Measurements from ENCODE around the gene GRM5. TPM values are rescaled to one million over a fixed set of nuclear protein-coding genes. Genes with fewer than 3 reads are reported as not detected.
"Not testable (repeated sequence)": the region's sequence is repeated elsewhere in the genome, so short reads cannot be mapped to it uniquely, and the experiment has no call there.

GRM5 gene
- total RNA-seq, 2 donors from 2014 or later, result not detected

DNA sequence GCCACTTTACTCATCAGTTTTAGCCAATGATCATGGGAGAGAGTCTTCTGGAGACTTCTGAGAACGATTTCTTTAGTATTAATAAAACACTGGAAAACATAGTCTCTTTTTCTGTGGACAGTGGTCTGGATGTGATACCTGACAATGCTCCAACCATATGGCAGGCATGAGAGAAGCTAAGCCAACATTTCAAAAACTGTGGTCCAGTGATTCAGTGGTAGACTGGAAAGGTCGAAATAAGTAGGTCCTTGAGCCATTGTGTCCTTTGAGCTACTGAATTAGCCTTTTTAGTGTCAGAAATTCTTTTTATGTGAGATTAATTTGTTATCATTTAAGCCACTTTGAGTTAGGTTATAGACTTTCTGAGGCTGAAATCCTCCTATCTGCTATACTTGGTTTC, 530.5 kb downstream of the GRM5 start:
- intact Hi-C loops (cut with DNase I, micrococcal nuclease), result no loop called here
- no peak for DNase-seq
- no peak for ATAC-seq

DNA sequence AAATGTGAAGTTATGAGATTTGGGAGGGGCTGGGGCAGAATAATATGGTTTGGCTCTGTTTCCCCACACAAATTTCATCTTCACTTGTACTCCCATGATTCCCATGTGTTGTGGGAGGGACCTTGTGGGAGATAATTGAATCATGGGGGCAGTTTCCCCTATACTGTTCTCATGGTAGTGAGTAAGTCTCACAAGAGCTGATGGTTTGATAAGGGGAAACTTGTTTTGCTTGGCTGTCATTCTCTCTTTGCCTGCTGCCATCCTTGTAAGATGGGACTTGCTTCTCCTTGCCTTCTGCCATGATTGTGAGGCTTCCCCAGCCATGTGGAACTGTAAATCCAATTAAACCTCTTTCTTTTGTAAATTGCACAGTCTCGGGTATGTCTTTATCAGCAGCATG, 531.1 kb downstream of the GRM5 start:
- ATAC-seq; DNase-seq; intact Hi-C loops (cut with DNase I, micrococcal nuclease): not testable (repeated sequence)

DNA sequence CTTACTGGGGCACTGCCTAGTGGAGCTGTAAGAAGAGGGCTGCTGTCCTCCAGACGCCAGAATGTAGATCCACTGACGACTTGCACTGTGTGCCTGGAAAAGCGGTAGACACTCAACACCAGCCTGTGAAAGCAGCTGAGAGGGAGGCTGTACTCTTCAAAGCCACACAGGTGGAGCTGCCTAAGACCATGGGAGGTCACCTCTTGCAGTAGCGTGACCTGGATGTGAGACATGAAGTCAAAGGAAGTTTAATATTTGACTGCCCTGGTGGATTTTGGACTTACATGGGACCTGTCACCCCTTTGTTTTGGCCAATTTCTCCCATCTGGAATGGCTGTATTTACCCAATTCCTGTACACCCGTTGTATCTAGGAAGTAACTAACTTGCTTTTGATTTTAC, 531.6 kb downstream of the GRM5 start:
- ATAC-seq, result no peak
- intact Hi-C loops (cut with DNase I, micrococcal nuclease), result no loop called here

DNA sequence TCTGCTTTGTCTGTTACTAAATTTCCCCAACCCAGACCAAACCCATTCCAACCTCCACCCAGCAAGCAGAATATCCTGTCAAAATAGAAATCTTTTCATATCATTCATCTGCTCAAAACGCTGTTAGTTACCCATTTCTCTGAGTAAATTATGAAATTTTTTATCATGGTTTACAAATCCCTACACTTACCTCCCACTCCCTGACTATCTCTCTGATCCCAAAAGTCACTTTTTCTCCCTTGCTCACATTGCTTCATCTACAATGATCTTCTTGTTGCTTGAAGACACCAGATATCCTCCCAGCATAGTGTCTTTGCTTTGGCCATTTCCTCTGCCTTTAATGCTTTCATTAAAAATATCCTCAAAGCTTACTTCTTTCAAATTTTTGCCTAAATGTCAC, 532.8 kb downstream of the GRM5 start:
- DNase-seq, result no peak
- ATAC-seq, result no peak
- intact Hi-C loops (cut with DNase I, micrococcal nuclease), result no loop called here

More for the DNA sequence above, 531.6 kb downstream of the GRM5 start:
- DNase-seq, result no peak

DNA sequence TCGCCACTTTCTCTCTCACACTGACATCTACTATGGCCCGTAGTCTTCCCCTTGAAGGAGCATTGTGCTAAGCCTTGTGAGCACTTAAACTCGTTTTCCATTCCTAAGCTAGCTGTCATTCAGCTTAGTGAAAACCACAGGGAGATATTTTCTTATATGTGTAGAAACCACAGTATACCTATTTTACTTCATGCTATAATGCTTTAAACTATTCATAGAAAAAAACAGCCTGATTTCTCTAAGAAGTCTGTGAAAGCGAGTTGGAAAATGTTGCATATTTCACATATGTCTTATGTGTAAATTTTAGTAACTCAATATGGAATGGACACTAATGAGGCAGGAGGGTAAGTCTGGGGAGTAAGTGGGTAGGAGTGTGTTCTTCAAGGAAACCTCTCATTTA, 534.0 kb downstream of the GRM5 start:
- DNase-seq (no peak), ATAC-seq (no peak)
- intact Hi-C loops (cut with DNase I, micrococcal nuclease), result no loop called here

DNA sequence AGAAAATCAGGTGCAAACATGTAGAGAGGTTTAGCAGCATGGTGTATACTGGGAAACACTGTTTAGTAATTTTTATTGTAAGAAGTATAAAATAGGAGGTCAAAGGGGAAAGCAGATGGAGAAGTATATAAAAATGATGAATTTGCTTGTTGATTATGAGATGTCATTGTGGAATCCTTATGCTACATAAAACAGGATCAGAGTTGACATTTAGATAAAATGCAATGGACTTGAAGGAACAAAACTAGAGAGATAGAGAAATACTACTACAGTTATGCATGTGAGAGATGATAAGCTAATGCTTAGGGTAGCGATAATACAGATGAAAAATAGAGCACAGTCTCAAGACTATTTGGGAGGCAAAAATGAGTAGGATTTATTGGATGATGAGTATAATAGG, 536.4 kb downstream of the GRM5 start:
- no peak for ATAC-seq
- intact Hi-C loops (cut with DNase I, micrococcal nuclease), result no loop called here

DNA sequence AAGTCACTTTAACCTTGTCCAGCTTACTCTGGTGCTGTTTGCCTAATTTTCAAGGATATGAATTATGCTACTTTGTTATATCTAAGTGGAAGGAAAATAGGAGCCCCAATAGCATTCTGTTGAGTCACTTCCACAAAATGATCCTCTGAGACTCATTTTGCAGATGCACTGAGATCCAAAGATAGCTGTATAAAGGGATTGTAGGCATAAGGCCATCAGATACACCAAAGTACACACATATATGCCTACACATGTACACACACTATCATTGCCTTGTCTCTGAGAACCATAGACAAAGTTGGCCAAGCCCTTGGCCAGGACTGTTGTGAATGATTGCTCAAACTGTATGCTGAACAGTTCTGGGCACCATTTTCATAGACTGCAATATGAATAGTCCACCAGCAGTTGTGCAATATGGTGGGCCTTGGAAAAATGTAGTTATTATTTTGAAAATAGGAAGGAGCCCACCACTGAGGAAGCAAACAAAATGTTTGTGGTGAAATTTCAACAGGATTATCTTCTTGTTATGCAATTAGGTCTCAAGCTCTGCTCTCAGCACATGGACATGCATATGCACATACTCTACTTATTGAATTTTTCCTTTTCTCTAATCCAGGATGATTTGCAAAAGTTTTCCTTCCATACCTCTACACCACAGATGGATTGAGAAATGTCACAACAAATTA, 542.3 kb downstream of the GRM5 start:
- intact Hi-C loops (cut with DNase I, micrococcal nuclease), result no loop called here
- DNase-seq (no peak), ATAC-seq (no peak)

More for the DNA sequence above, 536.4 kb downstream of the GRM5 start:
- DNase-seq, result no peak

DNA sequence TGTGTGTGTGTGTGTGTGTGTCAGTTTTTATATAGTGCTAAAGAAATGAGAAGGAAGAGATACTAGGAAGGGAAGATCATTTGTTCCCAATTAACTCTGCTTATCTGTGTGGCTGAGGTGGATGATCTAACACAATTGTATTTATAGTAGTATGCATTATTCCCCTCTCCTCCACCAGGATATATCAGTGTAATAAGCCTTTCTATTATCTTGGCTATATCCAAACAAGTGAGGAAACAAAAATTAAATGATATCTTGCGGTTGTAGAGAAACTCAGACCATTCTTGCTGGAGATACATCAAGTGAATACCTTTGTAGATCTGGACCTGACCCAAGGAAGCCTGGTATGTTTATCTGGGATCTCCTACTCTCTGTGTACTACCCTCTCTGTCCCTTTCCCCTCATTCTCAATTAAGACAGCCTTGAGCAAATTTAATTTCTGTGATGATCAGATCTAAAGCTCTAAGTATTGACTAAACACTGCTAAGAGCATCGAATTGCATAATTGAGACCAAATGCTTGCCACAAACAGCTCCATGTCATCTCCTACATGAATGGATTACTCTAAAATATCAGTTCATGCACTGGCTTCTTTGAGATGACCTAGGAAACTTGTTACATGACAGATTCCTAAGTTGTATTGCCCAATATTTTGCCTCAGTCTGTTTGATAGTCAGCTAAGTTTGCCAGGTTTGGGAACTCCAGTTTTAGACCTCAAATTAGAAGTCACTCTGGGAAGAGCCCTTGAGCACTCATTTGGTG, 543.0 kb downstream of the GRM5 start:
- DNase-seq, result no peak
- intact Hi-C loops (cut with DNase I, micrococcal nuclease), result no loop called here
- no peak for ATAC-seq

DNA sequence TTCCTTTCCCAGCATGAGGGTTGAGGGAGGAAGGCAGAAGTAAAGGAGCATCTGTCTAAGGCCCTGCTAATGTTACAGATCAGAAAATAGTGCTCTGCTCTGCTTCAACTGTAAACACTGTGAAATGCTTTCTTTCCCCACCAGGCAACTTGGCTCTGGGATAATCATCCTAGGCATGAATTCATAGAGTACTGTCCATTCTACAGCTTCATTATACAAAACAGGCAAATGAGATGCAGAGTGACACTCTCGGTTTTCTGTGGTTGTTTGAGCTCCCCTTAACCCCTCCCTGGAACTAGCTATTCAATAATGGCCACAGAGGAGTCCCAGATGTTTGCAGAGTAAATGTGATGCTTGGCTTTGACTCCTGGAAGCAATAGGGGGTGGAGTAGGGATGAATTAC, 544.0 kb downstream of the GRM5 start:
- ATAC-seq (no peak), DNase-seq (no peak)
- intact Hi-C loops (cut with DNase I, micrococcal nuclease), result no loop called here

DNA sequence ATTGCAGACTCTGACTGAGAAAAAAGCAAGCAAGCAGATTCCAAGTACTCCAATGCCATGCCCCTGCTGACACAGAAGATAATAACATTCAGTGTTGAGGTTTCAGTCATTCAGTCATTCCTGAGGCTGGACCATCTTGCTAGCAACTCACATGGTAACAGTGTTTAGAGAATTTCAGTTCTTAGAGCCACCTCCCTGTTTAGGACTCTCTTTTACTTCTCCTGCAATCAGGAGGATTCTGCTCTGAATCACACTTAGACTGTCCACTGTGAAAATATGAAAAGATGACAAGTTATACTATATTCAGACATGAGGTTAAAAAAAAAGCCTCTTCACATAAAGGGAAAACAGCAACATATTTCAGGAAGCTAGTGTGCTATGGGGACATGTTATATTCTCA, 544.4 kb downstream of the GRM5 start:
- no peak for DNase-seq
- no peak for ATAC-seq
- intact Hi-C loops (cut with DNase I, micrococcal nuclease), result no loop called here

DNA sequence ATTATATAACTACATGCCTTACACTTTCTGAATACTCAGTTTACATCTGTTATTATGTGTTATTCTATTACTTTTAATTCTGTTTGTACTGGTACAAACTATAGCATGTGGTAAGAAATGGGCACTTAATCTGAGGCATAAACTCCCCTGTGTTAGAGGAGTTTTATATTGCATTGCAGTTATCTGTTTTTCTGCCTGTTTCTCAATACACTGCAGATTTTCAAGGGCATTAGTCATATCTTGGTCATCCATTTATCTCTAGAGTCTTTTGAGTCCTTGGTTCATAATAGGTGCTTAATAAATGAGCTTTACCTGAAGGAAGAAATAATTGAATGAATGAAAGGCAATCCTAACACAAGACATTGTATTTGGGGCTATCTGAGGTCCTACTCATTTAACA, 545.4 kb downstream of the GRM5 start:
- no peak for ATAC-seq
- no peak for DNase-seq
- intact Hi-C loops (cut with DNase I, micrococcal nuclease), result no loop called here

DNA sequence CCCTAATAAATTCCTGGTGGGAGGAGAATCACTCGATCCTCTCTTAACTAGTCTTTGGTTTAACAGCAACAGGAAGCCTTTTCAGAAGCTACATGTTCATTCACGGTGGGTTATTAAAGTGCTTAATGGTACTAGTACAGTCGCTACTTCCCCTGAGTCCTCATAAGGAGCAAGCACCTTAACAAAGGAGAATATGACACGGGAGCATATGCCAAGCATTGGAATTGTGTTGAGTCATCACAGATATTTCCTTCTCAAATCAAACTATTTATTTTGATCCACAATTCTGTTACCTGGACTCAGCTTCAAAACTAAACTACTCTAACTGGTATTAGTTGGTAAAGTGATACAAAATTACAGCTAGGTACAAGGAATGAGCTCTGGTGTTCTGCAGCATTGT, 550.8 kb downstream of the GRM5 start:
- DNase-seq, result no peak
- ATAC-seq, result no peak
- intact Hi-C loops (cut with DNase I, micrococcal nuclease), result no loop called here

DNA sequence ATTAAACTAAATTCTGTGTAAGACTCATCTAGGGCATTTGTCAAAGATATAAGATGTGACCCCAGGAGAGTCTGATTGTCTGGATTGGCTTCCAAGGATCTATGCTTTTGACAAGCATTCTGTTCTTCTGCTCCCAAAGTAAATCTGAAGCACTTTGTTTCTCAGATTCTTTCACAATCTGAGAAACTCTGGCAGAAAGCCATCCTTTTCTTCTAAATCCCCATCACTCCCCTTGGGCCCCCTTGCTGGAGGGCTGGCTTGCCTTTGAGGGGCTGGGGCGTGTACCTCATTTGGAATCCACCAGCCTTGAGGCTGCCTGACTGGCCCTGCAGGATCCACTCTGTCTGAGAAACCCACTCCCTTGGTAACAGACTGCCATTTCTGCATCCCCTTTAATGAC, 554.8 kb downstream of the GRM5 start:
- no peak for DNase-seq
- no peak for ATAC-seq
- intact Hi-C loops (cut with DNase I, micrococcal nuclease), result no loop called here

DNA sequence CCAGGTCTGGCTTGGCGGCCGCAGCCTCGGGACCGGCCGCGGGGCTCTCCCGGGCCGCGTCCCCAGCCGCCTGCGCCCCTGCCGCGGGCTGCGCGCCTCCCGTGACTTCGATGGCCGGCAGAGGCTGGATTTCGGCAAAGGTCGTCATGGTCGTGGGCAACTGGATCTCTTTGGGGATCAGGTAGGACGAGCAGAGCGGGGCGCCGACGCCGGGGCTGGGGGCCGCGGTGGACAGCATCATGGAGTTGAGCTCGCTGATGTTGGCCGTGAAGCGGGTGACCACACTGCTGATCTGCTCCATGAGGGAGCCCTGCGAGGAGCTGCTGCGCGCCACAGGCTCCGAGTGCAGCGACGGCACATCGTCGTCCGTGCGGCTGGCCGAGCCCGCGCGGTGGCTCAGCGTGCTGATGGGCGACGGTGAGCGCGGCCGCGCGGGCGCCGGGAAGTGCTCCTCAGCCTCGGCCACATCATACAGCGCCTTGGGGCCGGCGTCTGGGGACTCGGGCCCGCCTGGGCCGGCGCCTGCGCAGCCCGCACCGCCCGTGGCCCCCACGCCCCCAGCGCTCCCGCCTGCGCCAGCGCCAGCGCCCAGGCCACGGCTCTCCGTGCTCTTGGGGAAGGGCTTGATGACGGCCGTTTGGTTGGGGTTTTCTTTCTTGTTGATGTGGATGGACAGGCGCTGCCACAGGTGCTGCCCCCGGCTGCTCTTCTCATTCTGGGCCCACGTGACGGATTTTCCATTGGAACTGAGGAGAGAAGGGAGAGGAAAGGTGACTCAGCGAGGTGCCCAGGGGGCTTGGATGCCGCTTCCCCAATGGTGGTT, 556.8 kb downstream of the GRM5 start:
- ATAC-seq, result peak; percentile 52
- intact Hi-C loops (cut with DNase I, micrococcal nuclease), result no loop called here
- peak in 1 of 2 donors; percentile 23 for DNase-seq

DNA sequence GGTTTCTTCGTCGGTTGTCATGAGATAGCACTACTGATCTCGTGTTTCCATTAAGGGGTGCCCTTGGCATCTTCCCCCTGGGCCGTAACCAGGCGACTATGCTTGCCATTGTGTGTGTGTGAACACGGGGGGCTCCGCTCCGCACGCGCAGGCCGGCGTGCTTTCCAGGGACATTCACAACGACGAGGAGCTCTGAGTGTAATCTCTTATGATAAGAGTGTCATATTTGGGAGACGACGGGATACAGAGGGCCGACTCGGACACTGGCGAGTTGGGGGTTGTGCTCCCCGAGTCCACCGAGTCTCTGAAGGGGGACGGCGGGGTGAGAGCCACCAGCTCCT, 557.4 kb downstream of the GRM5 start:
- intact Hi-C loops (cut with DNase I, micrococcal nuclease), result no loop called here
- DNase-seq (peak in 1 of 2 donors; percentile 3), ATAC-seq (no peak)

DNA sequence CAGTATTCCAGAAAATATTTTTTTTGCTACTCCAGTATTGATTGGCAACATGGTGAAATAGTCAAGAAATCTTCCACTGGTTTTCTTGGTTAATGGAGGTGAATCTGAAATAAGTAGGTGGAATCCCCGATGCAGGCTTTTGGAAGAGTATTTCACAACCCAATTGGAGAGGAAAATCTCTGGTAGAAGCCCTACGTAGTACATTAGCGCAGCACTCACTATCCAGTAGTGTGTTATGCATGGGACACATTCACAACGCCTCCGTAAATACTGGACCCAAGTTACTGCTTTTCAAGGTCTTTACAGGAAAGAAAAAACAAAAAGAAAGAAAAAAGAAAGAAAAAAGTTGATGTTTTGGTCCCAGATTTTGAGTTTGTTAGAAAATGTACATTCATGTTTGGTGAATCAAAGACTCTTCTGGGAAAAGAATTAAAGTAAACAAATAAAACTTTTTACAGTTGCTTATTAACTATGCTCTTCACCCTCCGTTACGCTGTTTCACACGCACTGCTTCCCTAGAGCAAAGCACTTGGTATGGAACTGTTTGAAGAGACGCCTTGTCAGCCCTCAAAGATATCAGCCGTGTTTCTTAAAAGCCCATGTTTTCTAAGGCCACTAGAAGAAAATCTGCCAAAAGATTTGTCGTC, 557.9 kb downstream of the GRM5 start:
- peak; percentile 49 for ATAC-seq
- intact Hi-C loops (cut with DNase I, micrococcal nuclease), result no loop called here
- no peak for DNase-seq

DNA sequence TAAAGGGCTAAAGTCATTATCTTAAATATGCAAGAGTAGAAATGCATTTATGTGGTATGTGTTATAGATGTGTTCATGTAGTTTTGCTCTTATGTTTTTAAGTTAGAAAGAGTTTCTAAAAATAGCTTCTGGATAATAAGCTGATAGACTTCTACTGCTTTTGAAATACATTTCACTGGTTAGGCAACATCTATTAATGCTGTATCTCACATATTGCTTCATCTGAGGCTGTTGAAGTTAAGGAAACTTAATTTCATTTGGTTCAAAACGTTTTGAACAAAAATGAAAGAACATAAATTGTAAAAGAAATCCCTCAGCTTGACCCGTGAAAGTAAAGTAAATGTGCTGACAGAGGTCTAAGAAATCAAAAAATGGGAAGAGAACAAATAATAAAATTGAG, 564.2 kb downstream of the GRM5 start:
- no peak for ATAC-seq
- intact Hi-C loops (cut with DNase I, micrococcal nuclease), result no loop called here
- DNase-seq, result no peak

DNA sequence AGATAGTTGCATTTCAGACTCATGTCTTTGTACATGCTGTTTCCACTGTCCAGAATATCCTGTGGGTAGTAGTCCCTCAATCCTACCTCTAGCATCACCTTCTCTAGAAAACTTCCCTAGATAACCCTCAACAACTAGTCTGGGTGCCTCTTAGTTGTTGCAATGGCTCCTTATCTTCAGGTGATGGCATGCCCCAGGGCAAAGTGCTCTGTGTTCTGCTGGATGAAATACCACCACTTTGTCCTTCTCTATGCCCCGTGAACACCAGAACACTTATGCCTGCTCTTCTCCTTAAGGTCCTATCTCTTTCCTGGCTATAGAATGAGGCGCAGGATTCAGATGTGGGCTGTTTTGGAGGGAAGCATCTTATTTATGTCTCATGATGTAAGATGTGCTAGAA, 569.9 kb downstream of the GRM5 start:
- ATAC-seq, result no peak
- intact Hi-C loops (cut with DNase I, micrococcal nuclease), result no loop called here
- DNase-seq, result no peak

DNA sequence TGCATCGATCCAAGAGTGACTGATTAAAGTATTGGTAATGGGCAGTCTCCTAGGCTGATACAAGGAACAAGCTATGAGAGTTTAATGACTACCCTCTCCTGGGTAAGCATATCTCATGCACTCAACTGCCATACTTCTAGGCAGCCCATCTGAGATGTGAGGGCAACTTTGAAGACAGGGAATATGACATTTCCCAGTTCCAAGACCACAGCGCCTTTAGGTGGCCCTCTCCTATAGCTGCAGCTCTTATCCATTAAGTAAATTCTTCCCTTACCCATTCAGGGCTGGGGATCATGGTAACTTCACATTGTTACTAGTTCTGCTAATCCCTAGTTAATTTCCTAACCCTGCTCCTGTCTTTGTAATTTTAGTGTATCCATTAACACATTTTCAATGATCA, 570.9 kb downstream of the GRM5 start:
- DNase-seq (no peak), ATAC-seq (no peak)
- intact Hi-C loops (cut with DNase I, micrococcal nuclease), result no loop called here

DNA sequence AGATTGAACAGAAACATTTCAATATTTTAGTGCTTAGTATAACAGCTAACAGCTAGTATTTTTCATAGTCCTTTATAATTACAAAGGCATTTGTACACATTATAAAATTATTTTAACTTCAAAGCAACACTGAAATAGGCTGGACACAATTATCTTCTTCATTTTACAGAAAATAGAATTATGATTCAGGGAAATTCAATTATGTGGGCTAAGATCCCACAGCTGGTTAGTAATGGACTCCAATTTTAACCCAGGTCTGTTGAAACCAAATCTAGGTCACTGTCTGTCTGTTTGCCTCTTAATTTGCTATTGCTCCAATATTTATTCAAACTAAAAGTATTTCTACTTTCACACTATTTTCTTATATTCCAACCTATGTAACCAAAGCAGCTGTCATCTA, 574.1 kb downstream of the GRM5 start:
- no peak for DNase-seq
- no peak for ATAC-seq
- intact Hi-C loops (cut with DNase I, micrococcal nuclease), result no loop called here
